ENCODE measurements around the gene LEO1.

LEO1 gene

GRCh38 chr15:51924156-51925068 is 47.2 kb downstream of the LEO1 start:
- Histone ChIP-seq H3K9me3 (ENCODE audit: low read length) (no peaks in the 10 kb centered on the region), H4K20me1 (ENCODE audit: insufficient read depth, low read length) (no peaks in the 10 kb centered on the region), H3F3A (ENCODE audit: insufficient read depth, low read length) (no peaks in the 10 kb centered on the region), H3K27me3 (ENCODE audit: insufficient read depth, low read length) (no peaks in the 10 kb centered on the region), H3K4me3 (ENCODE audit: low read depth, low read length, poor library complexity, severe bottlenecking) (no peak overlapping the region), H3K4me1 (ENCODE audit: insufficient read depth, low read length, severe bottlenecking) (no peaks in the 10 kb centered on the region), H3K9ac (ENCODE audit: low read length) (no peak overlapping the region), H3K36me3 (ENCODE audit: insufficient read depth, low read length) (peaks cover 19% of the 10 kb centered on the region; the same call in 1 of the 2 replicates), H3K27ac (ENCODE audit: low read depth, low read length, poor library complexity, severe bottlenecking) (no peak overlapping the region), H2AFZ (ENCODE audit: low read length) (no peak overlapping the region), H3K9me2 (ENCODE audit: low read depth, low read length) (no peaks in the 10 kb centered on the region), H3K79me2 (ENCODE audit: insufficient read depth, low read length) (no peaks in the 10 kb centered on the region), H3K4me2 (ENCODE audit: low read length) (no peak overlapping the region)
- TF ChIP-seq CTCF (IDR thresholded peaks at IDR 0.05; ENCODE audit: low read length) (no peak), EZH2 (IDR thresholded peaks at IDR 0.05; ENCODE audit: borderline replicate concordance, low read length) (no peak)

DNA sequence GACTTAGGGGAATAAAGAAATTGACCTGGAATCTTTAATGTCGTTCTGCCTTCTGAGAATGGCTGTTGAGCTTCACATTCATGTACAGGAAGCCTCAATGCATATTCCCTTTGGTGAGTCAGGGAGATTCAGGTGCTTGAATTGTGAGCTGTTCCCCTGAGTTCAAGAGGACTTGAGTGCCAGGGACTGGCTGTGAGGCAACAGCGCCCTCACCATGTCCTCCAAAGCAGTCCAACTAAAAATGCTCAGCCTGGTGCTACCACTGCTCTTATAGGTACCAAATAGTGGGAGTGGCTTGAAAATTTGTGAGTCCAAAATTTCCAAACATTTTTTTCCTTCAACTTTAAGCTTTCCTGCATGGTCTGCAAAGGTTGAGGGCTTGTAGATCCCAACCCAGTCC is 54.1 kb downstream of the LEO1 start:
- Histone ChIP-seq H3K9me3 (ENCODE audit: low read length) (no peaks in the 10 kb centered on the region), H3F3A (ENCODE audit: insufficient read depth, low read length) (no peaks in the 10 kb centered on the region), H3K4me3 (ENCODE audit: low read depth, low read length, poor library complexity, severe bottlenecking) (no peak overlapping the region), H3K27me3 (ENCODE audit: insufficient read depth, low read length) (no peaks in the 10 kb centered on the region), H3K4me1 (ENCODE audit: insufficient read depth, low read length, severe bottlenecking) (no peaks in the 10 kb centered on the region), H3K36me3 (ENCODE audit: insufficient read depth, low read length) (peaks cover 15% of the 10 kb centered on the region; the same call in 1 of the 2 replicates), H3K4me2 (ENCODE audit: low read length) (no peak overlapping the region), H3K27ac (ENCODE audit: low read depth, low read length, poor library complexity, severe bottlenecking) (no peak overlapping the region), H3K79me2 (ENCODE audit: insufficient read depth, low read length) (no peaks in the 10 kb centered on the region), H4K20me1 (ENCODE audit: insufficient read depth, low read length) (no peaks in the 10 kb centered on the region), H3K9ac (ENCODE audit: low read length) (no peak overlapping the region), H3K9me2 (ENCODE audit: low read depth, low read length) (no peaks in the 10 kb centered on the region), H2AFZ (ENCODE audit: low read length) (no peak overlapping the region)
- peak; percentile 65 for TF ChIP-seq CTCF (IDR thresholded peaks at IDR 0.05; ENCODE audit: low read length)
- no peak for TF ChIP-seq EZH2 (IDR thresholded peaks at IDR 0.05; ENCODE audit: borderline replicate concordance, low read length)

DNA sequence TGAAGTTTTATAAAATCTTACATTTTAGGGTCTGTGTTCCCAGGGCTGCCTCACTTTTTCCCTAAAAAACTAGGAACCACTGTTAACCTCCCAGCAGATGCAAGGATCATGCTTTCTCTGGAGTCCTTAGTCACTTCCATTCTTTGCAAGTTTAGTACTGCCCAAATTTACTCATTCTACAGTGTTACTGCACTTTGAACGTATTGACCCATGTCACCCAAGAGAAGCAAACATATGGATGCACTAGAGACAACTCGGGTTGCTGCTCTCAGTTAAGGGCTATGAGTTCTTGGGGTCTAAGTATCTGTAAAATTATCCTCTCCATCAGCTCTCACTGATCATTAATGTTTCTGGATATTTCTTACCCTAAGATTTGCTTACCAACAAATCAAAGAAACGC is 59.0 kb downstream of the LEO1 start:
- H3K79me2 ChIP-seq (ENCODE audit: insufficient read depth, low read length) = no peaks in the 10 kb centered on the region
- H2AFZ ChIP-seq (ENCODE audit: low read length) = no peak overlapping the region
- no peak overlapping the region for H3K9ac ChIP-seq (ENCODE audit: low read length)
- no peaks in the 10 kb centered on the region for H3F3A ChIP-seq (ENCODE audit: insufficient read depth, low read length)
- no peaks in the 10 kb centered on the region for H3K27me3 ChIP-seq (ENCODE audit: insufficient read depth, low read length)
- no peaks in the 10 kb centered on the region for H3K9me2 ChIP-seq (ENCODE audit: low read depth, low read length)
- no peaks in the 10 kb centered on the region for H3K9me3 ChIP-seq (ENCODE audit: low read length)
- H3K36me3 ChIP-seq (ENCODE audit: insufficient read depth, low read length) = peaks cover 14% of the 10 kb centered on the region; the same call in 1 of the 2 replicates
- TF ChIP-seq EZH2 (IDR thresholded peaks at IDR 0.05; ENCODE audit: borderline replicate concordance, low read length) (no peak), CTCF (IDR thresholded peaks at IDR 0.05; ENCODE audit: low read length) (no peak)
- no peak overlapping the region for H3K4me3 ChIP-seq (ENCODE audit: low read depth, low read length, poor library complexity, severe bottlenecking)
- H4K20me1 ChIP-seq (ENCODE audit: insufficient read depth, low read length) = no peaks in the 10 kb centered on the region
- H3K4me2 ChIP-seq (ENCODE audit: low read length) = no peak overlapping the region
- no peak overlapping the region for H3K27ac ChIP-seq (ENCODE audit: low read depth, low read length, poor library complexity, severe bottlenecking)
- H3K4me1 ChIP-seq (ENCODE audit: insufficient read depth, low read length, severe bottlenecking) = no peaks in the 10 kb centered on the region
